HG03521 (cell line): ENCODE data around the gene SPAG6.
"Not testable (repeated sequence)": the region's sequence is repeated elsewhere in the genome, so short reads cannot be mapped to it uniquely, and the experiment has no call there.

ENCODE experiments used
- ATAC-seq: cut with Tn5 transposase; IDR thresholded peaks from one replicate; pipeline ENCODE4 v1.9.1; 2021; ENCODE audit warnings: mild to moderate bottlenecking, moderate library complexity; ENCODE audit not compliant: unreplicated experiment

The SPAG6 gene

DNA sequence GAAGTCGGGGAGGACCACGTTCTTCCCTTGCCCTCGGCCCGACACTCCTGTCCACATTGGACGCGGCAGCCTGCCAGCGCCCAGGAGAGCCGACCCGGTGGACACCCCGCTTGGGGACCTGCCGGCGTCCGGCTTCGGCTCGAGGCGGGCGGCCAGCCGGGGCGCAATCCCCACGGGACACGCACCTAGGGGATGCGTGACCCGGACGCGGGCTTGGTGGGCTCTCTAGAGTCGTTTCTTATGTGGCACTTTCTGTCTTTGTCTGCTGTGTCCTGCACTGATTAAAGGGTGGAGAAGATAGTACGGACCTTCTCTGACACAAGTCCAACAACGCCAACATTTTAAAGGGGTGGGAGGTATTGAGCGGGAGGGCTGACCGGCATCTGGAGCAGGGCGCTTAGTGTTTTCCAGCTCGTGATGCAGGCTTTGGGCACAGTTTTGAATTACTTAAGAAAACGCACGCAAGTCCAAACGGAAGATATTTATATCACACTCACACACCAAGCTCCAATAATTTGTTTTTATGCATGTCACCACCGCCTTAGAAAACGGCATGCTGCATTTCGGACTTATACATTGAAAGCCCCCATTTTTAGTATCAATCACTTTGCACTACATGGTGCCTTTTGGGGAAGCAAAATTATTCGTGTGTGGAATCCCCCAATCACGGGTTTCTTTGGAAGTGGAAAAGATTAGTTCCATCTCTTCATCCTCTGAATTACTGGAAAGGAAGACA is 3.9 kb upstream of the SPAG6 start:
- ATAC-seq: peak; percentile 6

DNA sequence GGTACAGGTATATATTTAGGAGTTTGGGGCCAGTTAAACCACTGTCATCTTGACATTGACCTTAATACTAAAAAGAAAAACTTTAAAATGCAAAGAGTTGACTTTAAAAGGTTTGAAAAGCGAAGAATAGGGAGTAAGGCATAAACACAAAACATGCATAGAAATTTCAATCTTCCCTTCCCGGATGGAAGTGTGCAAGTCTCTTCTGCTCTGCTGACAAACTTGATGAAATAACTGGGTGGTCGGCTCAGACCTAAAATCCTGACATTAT is 3.4 kb upstream of the SPAG6 start:
- ATAC-seq: no peak

DNA sequence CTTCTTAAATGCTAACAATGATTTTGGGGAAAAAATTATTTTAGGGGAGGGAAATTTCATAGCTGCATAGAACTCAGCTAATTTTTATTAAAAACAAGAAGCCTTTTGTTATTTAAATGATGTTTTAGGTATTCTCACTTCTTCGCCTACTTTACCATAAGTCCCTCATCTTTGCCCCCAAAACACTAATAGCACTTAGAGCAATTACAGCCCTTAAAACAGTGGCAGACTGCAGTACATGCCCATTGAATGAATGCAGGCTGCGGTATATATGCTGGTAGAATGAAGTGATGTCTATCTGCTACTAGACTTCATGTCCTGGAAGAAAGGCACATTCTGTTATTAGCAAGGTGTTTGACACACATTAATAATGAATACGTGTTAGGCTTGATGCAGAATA is 2.9 kb upstream of the SPAG6 start:
- no peak for ATAC-seq

DNA sequence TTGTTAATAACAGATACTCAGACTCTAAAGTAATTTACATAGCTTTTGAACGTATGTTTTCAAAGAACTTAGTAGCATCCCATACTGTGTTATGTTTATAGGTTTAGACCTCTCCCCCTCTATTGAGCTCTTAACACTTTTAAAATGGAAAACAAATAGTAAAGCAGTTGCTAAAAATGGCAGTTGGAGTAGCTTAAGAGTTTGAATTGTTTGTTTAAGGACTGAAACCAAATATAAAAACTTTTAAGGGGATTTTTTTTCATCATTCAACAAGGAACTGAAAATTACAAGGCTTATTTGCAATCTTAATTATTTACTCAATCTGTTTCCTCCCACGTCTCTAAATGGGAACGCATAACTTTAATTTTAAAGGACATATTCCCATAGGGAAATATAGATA is 1.6 kb upstream of the SPAG6 start:
- ATAC-seq: no peak

DNA sequence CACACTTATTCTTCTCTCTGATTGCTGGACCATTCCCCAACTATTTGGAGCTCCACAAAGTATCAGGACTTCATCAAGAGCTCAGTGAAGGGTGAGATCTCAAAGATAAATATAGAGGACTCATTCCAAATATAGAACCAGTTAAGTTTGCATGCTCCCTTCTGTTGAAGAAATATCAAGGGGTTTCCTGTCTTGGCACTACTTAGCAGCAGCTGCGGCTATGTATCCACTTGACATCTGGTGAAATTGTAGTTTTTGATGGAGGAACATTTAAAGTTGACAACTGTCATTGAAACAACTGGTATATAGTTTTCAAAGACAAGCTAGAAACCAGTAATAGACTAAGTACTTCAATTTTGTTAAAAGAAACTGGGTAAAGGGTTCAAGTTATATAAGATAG is 1.0 kb upstream of the SPAG6 start:
- ATAC-seq: no peak

DNA sequence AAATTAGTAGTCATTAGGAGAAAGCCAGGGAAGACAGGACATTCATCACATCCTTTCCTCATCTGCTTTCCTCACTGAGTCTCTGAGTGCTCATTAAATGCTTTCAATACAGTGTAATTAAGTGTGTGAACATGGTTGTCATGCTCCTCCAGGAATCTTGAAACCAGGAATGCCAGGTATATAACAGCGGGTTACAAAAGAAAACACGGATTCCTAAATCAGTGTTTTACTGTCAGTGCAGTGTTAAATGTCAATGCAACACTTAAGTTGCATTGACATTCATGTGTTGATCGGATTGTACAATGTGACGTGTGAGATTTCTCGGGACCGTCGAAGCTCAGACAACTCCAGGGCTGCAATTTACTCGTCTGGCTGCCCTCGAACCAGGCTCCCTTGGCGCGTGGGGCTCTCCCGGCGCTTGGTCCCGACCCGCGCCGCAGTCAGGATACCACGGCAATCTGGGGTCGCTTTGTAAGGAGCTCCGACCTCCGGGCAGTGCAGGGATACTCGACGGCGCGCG is 455 bp upstream of the SPAG6 start:
- ATAC-seq: no peak

DNA sequence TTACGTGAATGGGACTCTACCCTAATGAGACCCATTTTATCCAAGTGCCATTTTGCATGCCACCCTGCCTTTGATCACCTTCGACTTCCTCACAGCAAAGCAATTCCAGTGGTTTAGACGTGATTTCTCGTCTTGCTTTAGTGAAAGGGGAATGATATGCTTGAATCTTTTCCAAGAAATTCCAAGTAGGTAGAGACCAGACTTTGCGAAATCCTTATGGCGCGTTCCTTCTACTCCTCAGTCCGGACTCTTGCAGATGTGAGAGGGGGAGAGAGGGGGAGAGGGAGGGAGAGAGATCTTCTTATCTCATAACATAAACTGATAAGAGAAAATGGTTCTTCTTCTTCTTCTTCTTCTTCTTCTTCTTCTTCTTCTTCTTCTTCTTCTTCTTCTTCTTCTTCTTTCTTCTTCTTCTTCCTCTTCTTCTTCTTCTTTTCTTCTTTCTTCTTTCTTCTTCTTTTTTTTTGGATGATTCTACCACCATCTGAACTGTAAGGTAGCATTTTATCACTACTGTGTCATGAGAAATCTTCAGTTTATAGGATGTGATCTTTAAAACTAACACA is 883 bp downstream of the SPAG6 start:
- no peak for ATAC-seq

DNA sequence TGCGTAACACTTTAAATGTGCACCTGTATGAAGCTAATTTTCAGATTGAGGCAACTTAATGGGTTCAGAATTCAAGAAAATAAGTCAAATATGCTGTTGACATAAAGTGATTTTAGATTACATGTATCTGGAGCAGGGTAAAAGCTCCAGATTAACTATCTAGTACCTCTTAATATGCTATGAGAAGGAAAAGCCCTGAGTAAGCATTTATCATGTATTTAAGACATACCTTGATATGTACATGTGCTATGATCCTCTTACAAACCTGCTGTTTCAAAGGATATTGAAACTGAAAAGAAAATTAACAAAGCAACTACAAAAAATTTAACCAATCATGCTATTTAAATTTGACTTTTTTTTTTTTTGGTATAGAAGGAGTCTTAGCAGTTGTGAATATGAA is 4.5 kb downstream of the SPAG6 start:
- no peak for ATAC-seq

DNA sequence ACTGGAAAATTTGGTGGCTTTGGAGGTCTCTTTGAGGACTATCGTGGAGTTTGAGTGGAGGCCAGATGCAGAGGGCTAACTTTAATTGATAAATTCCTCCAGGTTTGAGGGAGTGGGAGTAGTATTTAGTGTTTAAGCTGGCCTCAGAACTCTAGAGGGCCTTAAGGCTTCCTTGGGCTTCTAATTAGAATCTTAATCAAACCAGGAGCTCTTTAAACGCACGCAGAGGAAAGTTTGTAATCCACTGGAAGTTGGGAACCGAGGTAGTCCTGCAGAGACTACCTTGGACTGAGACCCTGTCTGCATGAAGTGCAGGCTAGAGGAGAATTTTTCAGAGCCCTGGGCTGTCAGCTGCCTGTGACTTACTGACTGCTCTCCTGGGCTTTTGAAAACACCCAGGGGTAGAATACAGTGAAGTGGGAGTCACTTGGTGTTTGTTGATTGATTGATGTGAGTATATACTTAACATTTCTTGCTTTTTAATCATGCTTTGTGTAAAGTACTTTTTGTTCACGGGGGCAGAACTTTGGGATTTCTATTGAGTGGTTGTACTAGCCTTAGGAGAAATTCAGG is 5.9 kb downstream of the SPAG6 start:
- ATAC-seq: no peak

DNA sequence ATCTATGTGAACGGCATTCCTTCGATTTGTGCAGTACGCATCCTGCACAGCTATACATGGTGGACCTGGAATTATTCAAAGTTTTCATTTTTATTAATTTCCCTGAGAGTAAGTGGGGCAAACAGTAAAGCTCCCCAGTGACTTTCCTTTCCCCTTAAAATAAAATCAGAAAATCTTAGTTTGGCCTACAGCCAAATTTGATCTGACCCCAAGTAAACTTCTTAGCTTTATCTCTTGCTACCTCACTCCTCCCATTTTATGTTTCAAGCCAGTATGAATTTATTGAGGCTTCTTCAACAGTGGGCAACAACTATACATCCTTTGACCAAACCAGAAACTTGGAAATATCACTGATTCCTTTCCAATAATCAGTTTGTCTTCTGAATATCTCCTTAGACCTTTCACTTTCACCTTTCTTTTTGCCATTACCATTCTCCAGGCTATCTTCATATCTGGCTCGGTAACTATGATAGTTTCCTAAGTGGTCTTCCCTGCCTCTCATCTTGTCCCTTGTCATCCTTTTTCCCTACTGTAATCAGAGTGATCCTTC is 11.1 kb downstream of the SPAG6 start:
- ATAC-seq: no peak

DNA sequence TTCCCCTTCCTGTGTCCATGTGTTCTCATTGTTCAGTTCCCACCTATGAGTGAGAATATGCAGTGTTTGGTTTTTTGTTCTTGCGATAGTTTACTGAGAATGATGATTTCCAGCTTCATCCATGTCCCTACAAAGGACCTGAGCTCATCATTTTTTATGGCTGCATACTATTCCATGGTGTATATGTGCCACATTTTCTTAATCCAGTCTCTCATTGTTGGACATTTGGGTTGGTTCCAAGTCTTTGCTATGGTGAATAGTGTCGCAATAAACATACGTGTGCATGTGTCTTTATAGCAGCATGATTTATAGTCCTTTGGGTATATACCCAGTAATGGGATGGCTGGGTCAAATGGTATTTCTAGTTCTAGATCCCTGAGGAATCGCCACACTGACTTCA is 12.5 kb downstream of the SPAG6 start:
- ATAC-seq: not testable (repeated sequence)

DNA sequence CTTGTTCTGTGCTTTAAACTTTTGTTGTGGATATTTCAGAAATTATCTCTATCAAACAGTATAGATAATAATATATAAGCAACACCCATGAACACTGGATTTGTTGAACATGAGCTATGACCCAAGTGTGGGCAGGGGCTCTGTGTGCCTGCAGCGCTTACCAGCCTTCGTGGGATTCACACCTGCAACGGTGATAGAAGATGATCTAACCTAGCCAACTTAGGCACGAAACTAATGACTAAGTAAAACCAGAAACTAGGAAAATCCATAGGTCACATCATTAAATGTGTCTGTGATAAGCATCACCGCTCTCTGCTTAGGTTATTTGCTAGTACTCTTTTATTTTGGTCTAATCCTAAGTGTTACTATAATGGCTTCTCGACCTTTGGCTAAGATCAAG is 18.0 kb downstream of the SPAG6 start:
- no peak for ATAC-seq

DNA sequence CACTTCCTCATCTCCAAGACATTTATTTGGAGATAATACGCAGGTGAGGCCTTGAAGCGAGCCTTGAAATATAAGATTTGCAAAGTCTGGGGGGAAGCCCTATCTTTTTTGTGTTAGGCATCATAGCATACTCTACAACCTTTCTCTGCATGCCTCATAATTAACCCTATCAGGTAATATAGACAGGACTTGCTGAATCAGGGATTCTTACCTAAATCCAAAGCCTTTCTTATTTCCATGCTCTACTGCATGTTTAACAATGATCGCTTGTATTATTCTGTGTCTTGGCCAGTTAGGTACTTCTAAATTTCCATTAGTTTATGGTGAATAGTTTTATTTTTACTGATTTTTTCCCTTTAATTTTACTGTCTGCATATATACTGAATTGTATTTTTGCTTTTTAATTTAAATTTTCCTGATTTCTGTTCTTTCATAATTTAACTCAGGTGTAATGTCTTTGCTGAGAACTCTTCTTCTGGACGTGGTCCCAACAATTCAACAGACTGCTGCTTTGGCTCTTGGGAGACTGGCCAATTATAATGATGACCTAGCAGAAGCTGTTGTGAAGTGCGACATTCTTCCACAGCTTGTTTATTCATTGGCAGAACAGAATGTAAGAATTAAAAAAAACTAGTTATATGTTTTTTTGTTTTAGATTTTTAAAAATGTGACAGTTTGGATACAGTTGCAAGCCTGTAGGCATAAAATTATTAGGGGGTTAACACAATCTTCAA is 19.3 kb downstream of the SPAG6 start:
- ATAC-seq: no peak

DNA sequence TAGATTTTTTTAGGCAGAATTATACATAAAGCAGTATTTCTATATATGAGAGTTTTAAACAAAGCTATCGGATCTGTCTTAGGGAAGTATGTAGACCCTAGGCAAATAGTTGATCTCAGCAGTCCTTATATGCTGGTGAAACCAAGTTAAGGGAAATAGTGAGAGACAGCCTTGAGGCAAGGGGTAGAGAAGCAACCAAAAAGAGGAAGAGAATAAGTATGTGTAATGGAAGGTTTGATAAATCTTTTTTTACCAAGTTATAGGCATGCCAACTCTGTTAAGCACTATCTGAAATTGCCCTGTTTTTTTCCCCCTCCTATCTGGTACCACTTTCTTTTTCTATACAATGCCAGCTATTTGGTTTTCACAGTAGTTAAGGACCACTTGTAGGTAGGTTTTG is 19.9 kb downstream of the SPAG6 start:
- peak; percentile 63 for ATAC-seq

DNA sequence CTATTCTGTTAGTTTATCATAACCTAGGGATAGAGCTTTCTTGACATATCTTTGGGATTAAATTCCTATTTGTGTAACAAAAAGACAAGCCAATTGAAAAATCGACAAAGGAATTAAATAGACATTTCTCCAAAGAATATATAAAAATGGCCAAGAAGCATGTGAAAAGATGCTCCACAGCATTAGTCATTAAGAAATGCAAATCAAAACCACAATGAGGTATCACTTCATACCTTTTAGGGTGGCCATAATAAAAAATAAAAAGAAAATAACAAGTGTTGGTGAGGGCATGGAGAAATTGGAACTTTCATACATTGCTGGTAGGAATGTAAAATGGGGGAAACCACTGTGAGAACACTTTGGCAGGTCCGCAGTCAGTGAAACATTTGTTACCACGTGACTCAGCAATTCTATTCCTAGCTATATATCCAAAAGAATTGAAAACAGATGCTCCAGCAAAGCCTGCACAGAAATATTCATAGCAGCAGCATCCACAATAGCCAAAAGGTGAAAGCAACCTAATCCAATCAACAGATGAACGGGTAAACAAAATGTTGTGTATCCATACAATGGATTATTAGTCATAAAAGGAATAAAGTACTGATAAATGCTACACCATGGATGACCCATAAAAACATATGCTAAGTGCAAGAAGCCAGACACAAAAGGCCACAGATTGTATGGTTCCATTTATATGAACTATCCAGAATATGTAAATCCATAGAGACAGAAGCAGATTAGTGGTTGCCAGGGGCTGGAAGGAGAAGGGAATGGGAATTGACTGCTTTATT is 20.5 kb downstream of the SPAG6 start:
- no peak for ATAC-seq

DNA sequence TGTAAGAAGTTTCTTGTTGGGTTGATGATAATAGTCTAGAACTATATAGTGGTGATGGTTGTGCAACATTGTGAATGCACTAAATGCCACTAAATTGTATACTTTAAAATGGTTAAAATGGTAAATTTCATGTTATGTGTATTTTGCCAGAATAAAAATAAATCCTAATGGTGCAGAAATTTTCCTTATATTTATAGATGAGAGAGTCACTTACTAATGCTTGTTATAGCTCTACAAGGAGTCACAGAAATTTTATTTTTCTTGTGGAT is 21.1 kb downstream of the SPAG6 start:
- no peak for ATAC-seq

DNA sequence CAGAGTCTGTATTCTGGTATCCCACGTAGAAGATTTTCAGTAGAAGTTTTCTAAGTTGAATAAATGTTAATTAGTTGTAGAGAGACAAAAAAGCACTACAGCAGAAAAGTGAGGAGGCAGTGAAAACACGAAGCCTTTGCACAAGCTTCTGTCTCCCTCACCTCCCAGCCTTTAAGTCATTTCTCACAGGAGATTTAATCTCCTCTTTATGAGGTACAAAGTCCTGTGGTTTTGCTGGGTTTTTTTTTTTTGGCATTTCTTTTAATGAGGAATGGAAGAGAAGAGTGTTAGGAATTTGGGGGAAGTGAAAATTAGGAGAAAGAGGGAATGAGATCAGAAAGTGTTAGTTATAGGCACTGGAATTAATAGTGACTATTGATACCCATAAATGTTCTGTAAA is 21.5 kb downstream of the SPAG6 start:
- no peak for ATAC-seq

DNA sequence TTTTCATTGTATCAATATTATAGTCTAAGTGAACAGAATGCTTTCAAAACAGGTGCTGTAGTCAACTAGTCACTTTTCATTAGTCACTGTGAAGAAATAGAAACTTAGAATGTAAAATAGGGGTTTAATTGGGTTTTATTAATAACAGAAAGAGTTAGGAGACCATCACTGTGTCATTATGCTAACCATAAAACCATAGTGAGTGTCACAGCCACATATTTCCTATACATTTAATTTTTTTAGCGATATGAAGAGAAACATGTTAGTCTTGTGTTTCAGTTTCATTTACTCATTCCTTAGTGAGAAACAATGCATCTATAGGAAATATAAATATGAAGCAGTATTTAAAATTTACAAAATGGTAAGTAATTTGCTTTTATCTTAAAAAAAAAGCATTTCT is 22.2 kb downstream of the SPAG6 start:
- ATAC-seq: no peak

DNA sequence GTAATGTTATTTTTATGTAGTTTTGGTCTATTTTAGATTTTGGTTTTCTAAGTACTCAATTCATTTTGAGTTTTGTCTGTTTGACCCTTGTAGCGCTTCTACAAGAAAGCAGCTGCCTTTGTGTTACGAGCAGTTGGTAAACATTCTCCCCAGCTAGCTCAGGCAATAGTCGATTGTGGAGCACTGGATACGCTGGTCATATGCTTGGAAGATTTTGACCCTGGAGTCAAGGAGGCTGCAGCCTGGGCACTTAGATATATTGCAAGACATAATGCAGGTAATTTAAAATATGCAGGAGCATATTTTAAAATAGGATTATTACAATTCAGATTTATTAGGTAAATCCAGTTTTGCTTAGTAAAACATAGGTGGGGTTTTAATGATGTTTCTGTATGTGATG is 23.1 kb downstream of the SPAG6 start:
- ATAC-seq: no peak

DNA sequence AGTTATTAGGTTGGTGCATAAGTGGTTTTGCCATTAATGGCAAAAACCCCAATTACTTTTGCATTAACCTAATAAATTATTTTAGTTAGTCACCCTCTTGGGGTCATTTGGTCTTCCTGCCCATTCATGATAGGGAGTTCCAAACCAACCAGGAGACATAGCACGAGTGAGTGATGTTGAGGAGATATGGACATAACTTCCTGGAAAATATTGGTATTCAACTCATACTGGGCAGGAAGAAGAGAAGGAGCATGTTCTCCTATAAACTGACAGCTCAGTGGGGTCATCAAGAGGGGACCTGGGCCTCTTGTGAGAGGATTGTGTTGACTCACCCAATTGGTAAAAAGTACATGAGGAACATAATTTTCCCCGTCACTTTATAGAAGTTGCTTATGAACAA is 23.7 kb downstream of the SPAG6 start:
- no peak for ATAC-seq

DNA sequence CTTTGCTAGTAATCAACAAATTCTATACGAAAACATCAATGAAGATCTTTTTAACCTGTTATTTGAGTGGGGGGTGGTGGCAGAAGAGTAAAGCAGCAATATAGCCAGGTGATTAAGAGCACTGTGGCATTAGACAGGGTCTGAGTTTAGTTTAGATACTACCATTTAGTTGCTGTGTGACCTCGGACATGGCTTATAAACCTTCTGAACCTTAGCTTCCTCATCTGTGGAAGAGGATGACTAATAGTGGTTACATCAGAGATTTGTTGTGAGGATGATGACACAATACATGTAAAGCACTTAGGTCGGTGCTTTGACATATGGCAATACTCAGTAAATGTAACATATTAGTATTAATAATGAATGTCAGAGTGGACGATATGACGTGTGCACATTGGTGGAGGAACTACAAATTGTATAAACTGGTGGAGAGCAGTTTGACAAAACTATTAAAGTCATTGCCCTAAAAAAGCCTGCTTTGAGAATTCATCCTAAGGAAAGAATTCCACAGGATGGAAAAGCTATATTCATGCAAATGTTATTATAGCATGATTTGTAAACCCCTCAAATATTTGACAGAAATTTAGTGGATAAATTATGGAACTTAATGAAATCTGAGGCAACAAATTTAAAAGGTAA is 24.3 kb downstream of the SPAG6 start:
- ATAC-seq: peak; percentile 49
